Duodenal mucosa (tissue), 2 donors: ENCODE measurements around the gene EMX1.

Experiments
- H3K27ac ChIP-seq: one replicate; pipeline ENCODE4 v1.7.0; 2013; ENCODE audit warnings: low read depth, low read length
- H3K27me3 ChIP-seq, 2 donors: one replicate each; pipeline ENCODE4 v1.7.0; 2013; ENCODE audit warnings: low read length in 2 of 2, control low read depth in 1 of 2; ENCODE audit not compliant: insufficient read depth in 2 of 2, control insufficient read depth in 1 of 2
- H3K36me3 ChIP-seq, 2 donors: one replicate each; pipeline ENCODE4 v1.7.0; 2013; ENCODE audit warnings: low read length in 2 of 2, control low read depth in 1 of 2; ENCODE audit not compliant: insufficient read depth in 2 of 2, control insufficient read depth in 1 of 2
- H3K4me1 ChIP-seq, 2 donors: one replicate each; pipeline ENCODE4 v1.7.0; 2013; ENCODE audit warnings: low read length in 2 of 2, control low read depth in 1 of 2; ENCODE audit not compliant: insufficient read depth in 2 of 2, control insufficient read depth in 1 of 2
- H3K4me3 ChIP-seq, 2 donors: one replicate each; pipeline ENCODE4 v1.7.0; 2013; ENCODE audit warnings: low read length in 2 of 2, low read depth in 1 of 2
- H3K9ac ChIP-seq, 2 donors: one replicate each; pipeline ENCODE4 v1.7.0; 2013; ENCODE audit warnings: low read length in 2 of 2, low read depth in 1 of 2
- H3K9me3 ChIP-seq, 2 donors: one replicate each; pipeline ENCODE4 v1.7.0; 2013; ENCODE audit warnings: low read length in 2 of 2, control low read depth in 1 of 2; ENCODE audit not compliant: control insufficient read depth in 1 of 2

EMX1 gene

GRCh38 chr2:72915907-72916742 is 1.2 kb upstream of the EMX1 start:
- Histone ChIP-seq H3K9me3 (no peaks in the 10 kb centered on the region), H3K27ac (peak overlapping the region; percentile 30), H3K27me3 (peaks cover 83 to 86% of the 10 kb centered on the region in 2 donors), H3K36me3 (no peaks in the 10 kb centered on the region), H3K9ac (peak overlapping the region; percentile 37 to 47), H3K4me1 (peaks cover 9 to 31% of the 10 kb centered on the region in 2 donors), H3K4me3 (peak overlapping the region; percentile 70 to 74)

- Histone ChIP-seq H3K4me3 (peak overlapping the region; percentile 70 to 74), H3K27me3 (peaks cover 84 to 86% of the 10 kb centered on the region in 2 donors), H3K9me3 (no peaks in the 10 kb centered on the region), H3K4me1 (peaks cover 9 to 31% of the 10 kb centered on the region in 2 donors), H3K36me3 (no peaks in the 10 kb centered on the region), H3K27ac (peak overlapping the region; percentile 30), H3K9ac (peak overlapping the region; percentile 37 to 47)
Observed at GRCh38 chr2:72916743-72917137, 579 bp upstream of the EMX1 start.

DNA sequence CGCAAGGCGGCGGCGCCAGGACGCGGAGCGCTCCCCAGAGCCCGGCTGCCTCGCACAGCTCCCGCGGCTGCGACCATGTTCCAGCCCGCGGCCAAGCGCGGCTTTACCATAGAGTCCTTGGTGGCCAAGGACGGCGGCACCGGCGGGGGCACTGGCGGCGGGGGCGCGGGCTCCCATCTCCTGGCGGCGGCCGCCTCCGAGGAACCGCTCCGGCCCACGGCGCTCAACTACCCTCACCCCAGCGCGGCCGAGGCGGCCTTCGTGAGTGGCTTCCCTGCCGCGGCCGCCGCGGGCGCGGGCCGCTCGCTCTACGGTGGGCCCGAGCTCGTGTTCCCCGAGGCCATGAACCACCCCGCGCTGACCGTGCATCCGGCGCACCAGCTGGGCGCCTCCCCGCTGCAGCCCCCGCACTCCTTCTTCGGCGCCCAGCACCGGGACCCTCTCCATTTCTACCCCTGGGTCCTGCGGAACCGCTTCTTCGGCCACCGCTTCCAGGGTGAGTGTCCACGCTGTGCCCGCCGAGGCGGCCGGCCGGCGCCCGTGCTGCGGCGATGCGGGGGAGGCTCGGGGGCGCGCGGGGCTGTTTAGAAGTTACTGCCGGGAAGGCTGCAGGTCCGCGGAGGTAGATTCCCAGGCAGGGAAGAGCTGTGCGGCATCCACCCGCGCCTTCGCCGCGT is 696 bp downstream of the EMX1 start:
- peaks cover 85 to 88% of the 10 kb centered on the region in 2 donors for H3K27me3 ChIP-seq
- peak overlapping the region; percentile 20 to 32 for H3K4me3 ChIP-seq
- H3K9ac ChIP-seq = no peak overlapping the region
- H3K36me3 ChIP-seq = no peaks in the 10 kb centered on the region
- H3K27ac ChIP-seq = no peak overlapping the region
- peaks cover 9 to 31% of the 10 kb centered on the region in 2 donors for H3K4me1 ChIP-seq
- H3K9me3 ChIP-seq = no peaks in the 10 kb centered on the region

DNA sequence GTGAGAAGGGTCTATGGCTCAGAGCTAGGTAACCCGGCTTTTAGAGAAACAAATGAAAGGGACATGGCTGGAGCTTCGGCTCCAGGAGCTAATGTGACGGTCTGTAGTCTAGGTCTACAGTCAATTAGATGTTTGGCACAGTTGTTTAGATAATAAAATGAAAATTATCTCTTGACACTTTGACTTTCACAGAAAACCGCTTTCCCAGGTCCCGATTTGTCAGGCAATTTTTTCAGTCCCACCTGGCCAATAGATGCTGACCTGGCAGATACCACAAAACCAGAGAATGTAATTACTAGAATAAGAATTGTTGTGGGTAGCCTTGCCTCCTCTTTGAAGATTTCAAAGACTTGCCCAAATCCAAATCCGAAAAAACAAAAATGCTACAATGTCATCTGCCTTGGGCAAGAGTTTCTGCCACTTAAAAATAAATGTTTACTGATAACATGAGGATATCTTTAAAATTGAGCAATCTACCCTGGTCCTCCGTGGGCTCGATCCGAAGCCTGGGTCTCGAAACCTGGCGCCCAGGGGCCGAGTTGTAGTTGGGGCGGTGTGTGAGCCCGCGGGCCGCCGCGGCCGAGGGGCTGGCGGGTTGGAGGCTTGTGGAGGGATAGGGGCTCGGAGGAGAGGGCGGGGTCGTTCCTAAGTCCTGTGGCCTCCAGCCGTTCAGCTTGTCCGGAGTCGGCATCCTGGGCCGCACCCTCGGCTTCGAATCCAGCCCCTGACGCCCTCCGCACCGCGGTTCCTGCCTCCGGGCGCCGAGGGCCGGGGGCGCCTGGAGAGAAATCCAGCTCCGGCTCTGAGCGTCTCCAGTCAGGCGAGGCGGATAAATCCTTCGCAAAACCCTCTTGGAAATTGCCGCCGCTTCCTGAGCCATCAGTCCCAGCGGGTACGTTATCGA is 2.3 kb downstream of the EMX1 start:
- Histone ChIP-seq H3K9ac (no peak overlapping the region), H3K9me3 (no peaks in the 10 kb centered on the region), H3K4me1 (peaks cover 17 to 37% of the 10 kb centered on the region in 2 donors), H3K27ac (no peak overlapping the region), H3K4me3 (peak overlapping the region in 1 of 2 donors; percentile 48), H3K36me3 (no peaks in the 10 kb centered on the region), H3K27me3 (peaks cover 84 to 85% of the 10 kb centered on the region in 2 donors)

- H3K4me1 ChIP-seq = peaks cover 17 to 32% of the 10 kb centered on the region in 2 donors
- H3K4me3 ChIP-seq = peak overlapping the region; percentile 25 to 48
- no peak overlapping the region for H3K27ac ChIP-seq
Observed at GRCh38 chr2:72920318-72921087, 3.2 kb downstream of the EMX1 start.

DNA sequence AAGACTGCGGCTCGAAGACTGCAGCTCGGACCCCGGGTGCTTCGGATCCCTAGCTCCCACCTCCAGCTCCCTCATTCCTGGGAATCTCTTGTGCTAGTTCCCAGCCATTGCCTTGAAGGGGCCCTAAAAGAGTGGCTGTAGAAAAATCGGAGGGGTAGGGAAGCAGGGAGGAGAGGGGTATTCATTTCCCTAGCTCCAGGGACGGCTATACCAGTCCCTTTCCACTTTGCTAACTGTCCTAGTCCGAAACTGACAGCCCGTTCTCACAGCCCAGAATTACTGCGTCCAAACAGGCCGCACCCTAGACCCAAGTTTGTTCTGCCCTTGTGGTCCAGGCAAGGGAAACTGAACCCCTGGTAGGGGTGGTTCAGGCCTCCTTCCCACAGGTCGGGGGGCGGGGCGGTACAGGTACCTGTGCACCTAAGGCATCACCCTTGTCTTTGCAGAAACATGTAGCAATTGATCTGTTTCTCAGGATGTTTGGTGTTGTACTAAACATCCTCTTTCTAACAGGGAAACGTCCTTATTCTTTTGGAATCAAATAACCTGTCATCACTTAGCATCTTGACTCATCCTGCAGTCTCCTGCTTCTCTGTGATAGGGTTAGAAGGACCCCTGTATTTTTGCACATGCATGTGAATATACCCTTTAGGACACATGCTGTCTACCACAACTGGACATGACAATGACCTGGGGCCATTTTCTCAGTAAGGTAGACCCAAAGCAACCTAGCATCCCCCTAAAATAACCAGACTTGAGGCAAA is 4.0 kb downstream of the EMX1 start:
- Histone ChIP-seq H3K36me3 (no peaks in the 10 kb centered on the region), H3K4me3 (no peak overlapping the region), H3K27ac (no peak overlapping the region), H3K27me3 (peaks cover 84 to 91% of the 10 kb centered on the region in 2 donors), H3K9me3 (no peaks in the 10 kb centered on the region), H3K9ac (no peak overlapping the region), H3K4me1 (peaks cover 15 to 30% of the 10 kb centered on the region in 2 donors)

More at GRCh38 chr2:72920318-72921087, 3.2 kb downstream of the EMX1 start:
- H3K9ac ChIP-seq = no peak overlapping the region
- no peaks in the 10 kb centered on the region for H3K36me3 ChIP-seq
- H3K9me3 ChIP-seq = no peaks in the 10 kb centered on the region
- peaks cover 84 to 85% of the 10 kb centered on the region in 2 donors for H3K27me3 ChIP-seq

GRCh38 chr2:72921853-72922252 is 4.5 kb downstream of the EMX1 start:
- Histone ChIP-seq H3K4me1 (peaks cover 9 to 24% of the 10 kb centered on the region in 2 donors), H3K9me3 (no peaks in the 10 kb centered on the region), H3K36me3 (no peaks in the 10 kb centered on the region), H3K9ac (no peak overlapping the region), H3K27ac (no peak overlapping the region), H3K27me3 (peaks cover 84 to 92% of the 10 kb centered on the region in 2 donors), H3K4me3 (no peak overlapping the region)

DNA sequence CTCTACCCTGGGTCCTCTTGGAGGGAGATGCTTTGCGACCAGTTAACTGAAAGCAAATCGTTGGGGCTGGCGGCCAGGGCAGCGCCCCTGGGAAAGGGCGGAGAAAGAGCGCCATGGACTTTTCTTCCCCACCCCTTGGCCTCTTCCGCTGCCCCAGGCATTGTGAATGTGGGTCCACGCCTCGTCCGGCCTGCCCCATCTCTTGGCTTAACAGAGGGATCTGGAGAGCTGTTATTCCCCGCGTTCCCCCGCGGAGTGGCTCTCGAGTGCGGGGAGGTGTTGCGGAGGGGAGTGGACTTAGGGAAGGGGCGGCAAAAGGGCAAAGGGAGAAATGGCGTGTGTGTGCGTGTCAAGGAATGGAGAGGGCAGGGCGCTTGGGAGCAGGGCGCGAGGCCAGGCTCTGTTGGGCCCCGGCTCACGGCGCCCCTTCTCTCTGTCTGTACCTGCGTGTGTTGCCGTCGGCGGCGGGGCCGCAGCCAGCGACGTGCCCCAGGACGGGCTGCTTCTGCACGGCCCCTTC is 6.6 kb downstream of the EMX1 start:
- no peak overlapping the region for H3K4me3 ChIP-seq
- peaks cover 8 to 12% of the 10 kb centered on the region in 2 donors for H3K4me1 ChIP-seq
- H3K36me3 ChIP-seq = no peaks in the 10 kb centered on the region
- H3K9ac ChIP-seq = no peak overlapping the region
- H3K27me3 ChIP-seq = peaks cover 92 to 98% of the 10 kb centered on the region in 2 donors
- no peaks in the 10 kb centered on the region for H3K9me3 ChIP-seq
- no peak overlapping the region for H3K27ac ChIP-seq
